DND-41 (cell line): ENCODE measurements around the gene RBM26.

ENCODE experiments used
- ATAC-seq: fragments of 200-7000 bp; cut with Tn5 transposase; 3 replicates; pipeline ENCODE4 v1.9.1; 2021; ENCODE audit warnings: low read depth; ENCODE audit not compliant: insufficient read depth
- DNase-seq: peaks from one replicate; pipeline ENCODE4 v3.0.0-alpha.2; 2020
- H2AFZ ChIP-seq: 2 replicates; pipeline ENCODE4 v1.6.0; 2012; ENCODE audit warnings: low read depth, low read length
- H3K27ac ChIP-seq: 2 replicates; pipeline ENCODE4 v1.5.1; 2012; ENCODE audit warnings: low read length, inconsistent platforms
- H3K27me3 ChIP-seq: fragments of 200-600 bp; sonication (generic); 2 replicates; pipeline ENCODE4 v1.6.0; 2012; ENCODE audit warnings: low read length, mild to moderate bottlenecking, inconsistent platforms; ENCODE audit not compliant: insufficient read depth, poor library complexity
- H3K36me3 ChIP-seq: 2 replicates; pipeline ENCODE4 v1.5.1; 2012; ENCODE audit warnings: low read length, inconsistent platforms; ENCODE audit not compliant: insufficient read depth
- H3K4me1 ChIP-seq: 2 replicates; pipeline ENCODE4 v1.5.1; 2012; ENCODE audit warnings: mild to moderate bottlenecking, low read length; ENCODE audit not compliant: insufficient read depth
- H3K4me2 ChIP-seq: 2 replicates; pipeline ENCODE4 v1.6.0; 2012; ENCODE audit warnings: mild to moderate bottlenecking, moderate library complexity, low read length, inconsistent platforms; ENCODE audit not compliant: insufficient read depth
- H3K4me3 ChIP-seq, 2 experiments: fragments of 200-600 bp in 1 of 2; shearing (Covaris generic) in 1 of 2; 2 replicates each; pipeline ENCODE4 v1.5.1; 2012 to 2016; ENCODE audit warnings: inconsistent platforms in 2 of 2, low read length in 2 of 2, mild to moderate bottlenecking in 2 of 2, low read depth in 1 of 2, moderate library complexity in 1 of 2
- H3K79me2 ChIP-seq: 2 replicates; pipeline ENCODE4 v1.6.0; 2012; ENCODE audit warnings: low read length, inconsistent platforms; ENCODE audit not compliant: insufficient read depth
- H3K9ac ChIP-seq: 2 replicates; pipeline ENCODE4 v1.6.0; 2012; ENCODE audit warnings: low read depth, mild to moderate bottlenecking, inconsistent platforms, low read length, moderate library complexity
- H3K9me3 ChIP-seq: 2 replicates; pipeline ENCODE4 v1.5.1; 2012; ENCODE audit warnings: low read length, moderate library complexity, mild to moderate bottlenecking, inconsistent platforms; ENCODE audit not compliant: insufficient read depth, severe bottlenecking
- H4K20me1 ChIP-seq: 2 replicates; pipeline ENCODE4 v1.6.0; 2012; ENCODE audit warnings: low read length; ENCODE audit not compliant: insufficient read depth
- EZH2 ChIP-seq: IDR thresholded peaks from 3 replicates; pipeline ENCODE4 v1.6.1; 2012; ENCODE audit warnings: borderline replicate concordance, low read depth, mild to moderate bottlenecking, moderate library complexity, low read length, inconsistent platforms; ENCODE audit not compliant: severe bottlenecking
- TF ChIP-seq, protein P1 (sequence below): IDR thresholded peaks from 2 replicates; pipeline ENCODE4 v1.5.1; 2012; ENCODE audit warnings: borderline replicate concordance, low read length, moderate library complexity, mild to moderate bottlenecking; ENCODE audit not compliant: poor library complexity, severe bottlenecking; ENCODE audit errors: extremely low read depth

The RBM26 gene

DNA sequence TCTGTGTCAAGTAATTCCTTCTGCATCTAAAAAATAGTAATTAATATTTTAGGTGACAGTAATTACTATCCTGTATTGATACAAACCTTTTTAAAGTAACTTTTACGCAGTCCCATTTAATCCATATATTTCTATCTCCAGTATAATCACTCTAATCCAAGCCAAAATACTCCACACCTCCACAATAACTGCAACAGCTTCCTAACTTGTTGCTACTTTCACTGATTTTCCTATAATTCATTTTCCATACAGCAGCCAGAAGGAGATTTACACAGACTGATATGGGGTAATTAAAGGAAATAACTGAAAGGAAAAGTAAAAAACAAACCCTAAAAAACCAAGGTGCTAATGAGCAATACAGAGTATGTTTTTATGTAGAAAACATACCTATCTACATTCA, 64.9 kb downstream of the RBM26 start:
- H3K9ac ChIP-seq = no peak overlapping the region
- peaks cover 3% of the 10 kb centered on the region; the same call in 1 of the 2 replicates for H3K79me2 ChIP-seq
- no peak overlapping the region for H3K27ac ChIP-seq
- H4K20me1 ChIP-seq = peaks cover 3% of the 10 kb centered on the region; the same call in 1 of the 2 replicates
- ATAC-seq (no peak), DNase-seq (no peak)
- peaks cover 97% of the 10 kb centered on the region for H3K36me3 ChIP-seq
- TF ChIP-seq EZH2 = no peak
- no peaks in the 10 kb centered on the region for H3K27me3 ChIP-seq
- no peak overlapping the region for H3K4me3 ChIP-seq
- H3K4me2 ChIP-seq = no peak overlapping the region
- H3K9me3 ChIP-seq = no peaks in the 10 kb centered on the region
- no peaks in the 10 kb centered on the region for H3K4me1 ChIP-seq
- H2AFZ ChIP-seq = no peak overlapping the region

DNA sequence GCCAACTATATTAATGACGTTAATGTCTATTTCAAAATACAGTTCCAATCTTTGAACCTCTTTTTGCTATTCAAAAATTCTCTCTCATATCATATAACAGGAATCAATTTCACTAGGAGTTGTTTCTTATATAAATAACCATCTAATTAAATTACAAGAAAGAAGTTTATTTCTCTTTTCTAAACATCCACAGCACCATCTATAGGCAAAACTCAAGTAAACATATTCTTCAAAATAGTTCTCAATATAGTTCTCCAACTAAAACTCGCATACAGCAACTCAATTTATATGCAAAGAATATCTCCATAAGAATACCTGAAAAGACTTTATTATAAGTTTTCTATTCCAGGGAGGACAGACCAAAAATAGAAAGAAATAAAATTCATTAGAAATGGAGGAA, 65.6 kb downstream of the RBM26 start:
- H3K4me2 ChIP-seq = no peak overlapping the region
- TF ChIP-seq, protein P1, sequence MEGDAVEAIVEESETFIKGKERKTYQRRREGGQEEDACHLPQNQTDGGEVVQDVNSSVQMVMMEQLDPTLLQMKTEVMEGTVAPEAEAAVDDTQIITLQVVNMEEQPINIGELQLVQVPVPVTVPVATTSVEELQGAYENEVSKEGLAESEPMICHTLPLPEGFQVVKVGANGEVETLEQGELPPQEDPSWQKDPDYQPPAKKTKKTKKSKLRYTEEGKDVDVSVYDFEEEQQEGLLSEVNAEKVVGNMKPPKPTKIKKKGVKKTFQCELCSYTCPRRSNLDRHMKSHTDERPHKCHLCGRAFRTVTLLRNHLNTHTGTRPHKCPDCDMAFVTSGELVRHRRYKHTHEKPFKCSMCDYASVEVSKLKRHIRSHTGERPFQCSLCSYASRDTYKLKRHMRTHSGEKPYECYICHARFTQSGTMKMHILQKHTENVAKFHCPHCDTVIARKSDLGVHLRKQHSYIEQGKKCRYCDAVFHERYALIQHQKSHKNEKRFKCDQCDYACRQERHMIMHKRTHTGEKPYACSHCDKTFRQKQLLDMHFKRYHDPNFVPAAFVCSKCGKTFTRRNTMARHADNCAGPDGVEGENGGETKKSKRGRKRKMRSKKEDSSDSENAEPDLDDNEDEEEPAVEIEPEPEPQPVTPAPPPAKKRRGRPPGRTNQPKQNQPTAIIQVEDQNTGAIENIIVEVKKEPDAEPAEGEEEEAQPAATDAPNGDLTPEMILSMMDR = no peak
- TF ChIP-seq EZH2 = no peak
- peaks cover 3% of the 10 kb centered on the region; the same call in 1 of the 2 replicates for H4K20me1 ChIP-seq
- no peak overlapping the region for H3K27ac ChIP-seq
- no peaks in the 10 kb centered on the region for H3K27me3 ChIP-seq
- H3K79me2 ChIP-seq = peaks cover 3% of the 10 kb centered on the region; the same call in 1 of the 2 replicates
- no peak overlapping the region for H3K4me3 ChIP-seq
- no peaks in the 10 kb centered on the region for H3K9me3 ChIP-seq
- no peak overlapping the region for H2AFZ ChIP-seq
- no peaks in the 10 kb centered on the region for H3K4me1 ChIP-seq
- ATAC-seq = no peak
- H3K36me3 ChIP-seq = peaks cover 98% of the 10 kb centered on the region
- H3K9ac ChIP-seq = no peak overlapping the region
- DNase-seq = no peak

DNA sequence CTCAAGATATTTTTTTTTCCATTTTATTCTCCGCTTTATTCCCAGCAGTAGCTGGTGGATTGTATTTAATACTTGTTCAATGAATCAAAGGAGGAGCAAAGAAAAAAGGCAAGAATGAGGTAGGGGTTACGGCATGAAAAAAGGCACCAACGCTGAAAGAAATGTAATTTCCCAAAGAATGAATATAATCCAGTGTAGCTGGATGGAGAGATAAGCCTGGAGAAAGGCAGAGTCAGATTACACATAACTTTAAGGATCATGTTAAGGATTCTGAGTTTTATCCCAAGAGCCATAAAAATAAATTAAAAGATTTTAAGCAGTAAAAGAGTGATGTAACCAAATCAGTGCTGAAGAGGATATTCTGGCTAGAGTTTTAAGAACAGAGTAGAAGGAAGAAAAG, 67.7 kb downstream of the RBM26 start:
- ATAC-seq (no peak), DNase-seq (no peak)
- no peaks in the 10 kb centered on the region for H3K27me3 ChIP-seq
- H3K4me2 ChIP-seq = no peak overlapping the region
- no peak overlapping the region for H3K27ac ChIP-seq
- H3K79me2 ChIP-seq = no peaks in the 10 kb centered on the region
- no peak overlapping the region for H2AFZ ChIP-seq
- TF ChIP-seq, protein P1 = no peak
- TF ChIP-seq EZH2 = no peak
- H3K4me1 ChIP-seq = no peaks in the 10 kb centered on the region
- H4K20me1 ChIP-seq = 0 out of 2 replicates have a peak, but pooled peaks cover 3% of the 10 kb centered on the region
- peaks cover 99% of the 10 kb centered on the region for H3K36me3 ChIP-seq
- H3K9me3 ChIP-seq = no peaks in the 10 kb centered on the region
- no peak overlapping the region for H3K4me3 ChIP-seq
- no peak overlapping the region for H3K9ac ChIP-seq

DNA sequence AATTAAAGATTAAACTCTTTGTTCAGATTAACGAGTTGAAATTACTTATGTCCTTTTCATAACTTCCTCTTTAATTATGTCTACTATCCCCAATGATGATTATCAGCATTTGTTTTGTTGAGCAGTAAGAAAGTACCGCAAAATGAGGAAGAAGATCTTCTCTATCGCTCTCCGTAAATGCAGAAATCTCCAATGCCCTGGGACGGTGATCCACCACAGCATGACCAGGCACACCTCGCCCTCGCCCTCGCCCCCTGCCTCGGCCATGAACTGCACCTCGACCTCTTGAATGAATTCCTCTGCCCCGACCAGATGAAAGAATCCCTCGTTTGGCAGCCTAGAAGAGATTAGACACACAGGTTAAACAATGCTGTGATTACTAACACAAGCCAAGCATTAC, 69.1 kb downstream of the RBM26 start:
- H3K36me3 ChIP-seq = peaks cover 99% of the 10 kb centered on the region

More for the DNA sequence above, 69.1 kb downstream of the RBM26 start:
- Histone ChIP-seq H4K20me1 (0 out of 2 replicates have a peak, but pooled peaks cover 3% of the 10 kb centered on the region), H3K9me3 (no peaks in the 10 kb centered on the region), H3K4me2 (no peak overlapping the region), H3K9ac (no peak overlapping the region), H2AFZ (no peak overlapping the region), H3K27me3 (no peaks in the 10 kb centered on the region), H3K4me1 (no peaks in the 10 kb centered on the region), H3K79me2 (no peaks in the 10 kb centered on the region), H3K4me3 (no peak overlapping the region), H3K27ac (no peak overlapping the region)
- ATAC-seq = no peak
- DNase-seq = no peak
- TF ChIP-seq, protein P1 = no peak
- no peak for TF ChIP-seq EZH2
